GM12891 (cell line): ENCODE data around the gene PHF2.

Experiments used
- POLR2A ChIP-seq: IDR thresholded peaks from 2 replicates; pipeline ENCODE4 v1.6.1; 2011; ENCODE audit warnings: low read depth, low read length, control low read depth
- POLR2AphosphoS5 ChIP-seq: IDR thresholded peaks from 2 replicates; pipeline ENCODE4 v1.6.1; 2011; ENCODE audit warnings: low read depth, low read length, control low read depth
- POU2F2 ChIP-seq: IDR thresholded peaks from 2 replicates; pipeline ENCODE4 v1.6.1; 2011; ENCODE audit warnings: low read depth, mild to moderate bottlenecking, control low read depth, low read length, moderate library complexity
- SPI1 ChIP-seq: IDR thresholded peaks from 2 replicates; pipeline ENCODE4 v1.6.1; 2011; ENCODE audit warnings: low read depth, low read length, control low read depth
- TAF1 ChIP-seq: IDR thresholded peaks from 2 replicates; pipeline ENCODE4 v1.6.1; 2011; ENCODE audit warnings: low read depth, low read length, control low read depth

- no peak for TF ChIP-seq TAF1
- TF ChIP-seq POLR2A: no peak
- no peak for TF ChIP-seq POLR2AphosphoS5
- TF ChIP-seq POU2F2: no peak
- TF ChIP-seq SPI1: no peak
Observed at GRCh38 chr9:93655621-93656425, 79.4 kb downstream of the PHF2 start.
